RCC 7860 (cell line): Measurements from ENCODE around the gene ANAPC10.
A peak's percentile ranks its signal among the peaks of the same experiment; 100 is the strongest.
"Not testable (repeated sequence)": the region's sequence is repeated elsewhere in the genome, so short reads cannot be mapped to it uniquely, and the experiment has no call there.

Source experiments
- DNase-seq: peaks from one replicate; pipeline ENCODE4 v3.0.0-alpha.2; 2015; ENCODE audit warnings: low spot score
- FAIRE-seq: peaks from 2 replicates; lab custom pipeline; 2012; peaks lifted over from hg19 to GRCh38; lab: Jason Lieb, UNC

The ANAPC10 gene

DNA sequence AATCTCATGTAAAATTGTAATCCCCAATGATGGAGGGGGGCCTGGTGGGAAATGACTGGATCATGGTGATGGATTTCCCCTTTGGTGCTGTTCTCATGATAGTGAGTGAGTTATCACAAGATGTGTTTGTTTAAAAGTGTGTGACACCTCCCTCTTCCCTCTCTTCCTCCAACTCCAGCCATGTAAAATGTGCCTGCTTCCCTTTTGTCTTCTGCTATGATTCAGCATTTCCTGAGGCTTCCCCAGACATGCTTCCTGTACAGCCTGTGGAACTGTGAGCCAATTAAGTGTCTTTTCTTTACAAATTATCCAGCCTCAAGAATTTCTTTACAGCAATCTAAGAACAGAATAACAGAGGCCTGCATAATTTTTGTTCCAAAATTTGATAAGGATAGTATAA, 85.2 kb downstream of the ANAPC10 start:
- DNase-seq: peak; percentile 26
- no peak for FAIRE-seq

DNA sequence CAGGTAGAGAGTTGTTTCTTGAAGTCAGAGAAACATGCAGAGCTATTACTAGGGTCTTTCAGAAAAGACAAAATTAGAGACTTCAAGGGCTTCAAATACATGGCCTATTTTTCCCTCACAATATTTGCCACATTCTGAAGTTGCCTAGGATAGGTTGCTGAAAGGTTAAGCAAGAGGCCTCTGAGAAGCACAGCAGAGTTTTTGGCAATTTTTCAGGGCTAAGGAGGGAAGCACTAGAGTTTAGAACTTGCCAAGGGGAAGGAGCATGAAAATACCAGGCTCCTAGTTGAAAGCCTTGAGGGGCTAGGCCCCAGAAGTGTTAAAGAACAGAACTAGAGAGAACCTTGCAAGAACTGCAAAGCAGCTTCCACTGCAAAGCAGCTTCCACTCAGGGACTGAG, 86.4 kb downstream of the ANAPC10 start:
- FAIRE-seq (no peak), DNase-seq (no peak)

DNA sequence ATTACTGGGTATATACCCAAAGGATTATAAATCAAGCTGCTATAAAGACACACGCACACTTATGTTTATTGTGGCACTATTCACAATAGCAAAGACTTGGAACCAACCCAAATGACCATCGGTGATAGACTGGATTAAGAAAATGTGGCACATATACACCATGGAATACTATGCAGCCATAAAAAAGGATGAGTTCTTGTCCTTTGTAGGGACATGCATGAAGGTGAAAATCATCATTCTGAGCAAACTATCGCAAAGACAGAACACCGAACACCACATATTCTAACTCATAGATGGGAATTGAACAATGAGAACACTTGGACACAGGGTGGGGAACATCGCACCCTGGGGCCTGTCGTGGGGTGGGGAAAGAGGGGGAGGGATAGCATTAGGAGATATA, 87.7 kb downstream of the ANAPC10 start:
- FAIRE-seq, DNase-seq: not testable (repeated sequence)

DNA sequence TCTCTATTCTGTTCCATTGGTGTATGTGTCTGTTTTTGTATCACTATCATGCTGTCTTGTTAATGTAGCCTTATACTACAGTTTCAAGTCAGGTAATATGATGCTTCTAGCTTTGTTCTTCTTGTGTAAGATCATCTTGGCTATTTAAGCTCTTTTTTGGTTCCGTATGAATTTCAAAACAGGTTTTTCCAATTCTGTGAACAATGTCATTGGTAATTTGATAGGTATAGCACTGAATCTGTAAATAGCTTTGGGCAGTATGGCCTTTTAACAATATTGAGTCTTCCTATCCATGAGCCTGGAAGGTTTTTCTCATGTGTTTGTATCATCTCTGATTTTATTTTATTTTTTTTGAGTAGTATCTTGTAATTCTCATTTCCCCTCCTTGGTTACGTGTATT, 94.3 kb downstream of the ANAPC10 start:
- FAIRE-seq (no peak), DNase-seq (no peak)

DNA sequence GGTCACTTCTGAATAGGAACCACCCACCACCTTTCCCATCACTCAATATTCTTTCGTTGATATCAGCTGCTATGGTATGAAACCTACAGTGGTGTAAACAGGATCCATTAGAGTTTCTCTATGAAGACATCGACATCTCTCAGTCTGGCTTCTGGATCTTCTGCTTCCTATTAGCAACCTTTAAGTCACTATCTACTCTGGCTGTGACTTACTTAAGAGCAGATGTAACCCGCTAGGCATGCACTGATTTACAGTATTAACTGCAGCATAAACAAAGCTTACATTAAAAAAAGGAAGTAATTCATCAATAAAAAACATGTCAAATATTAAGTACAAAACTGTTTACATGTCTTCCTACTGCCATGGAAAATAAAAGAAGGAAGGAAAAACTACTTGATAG, 96.4 kb downstream of the ANAPC10 start:
- no peak for FAIRE-seq
- no peak for DNase-seq

DNA sequence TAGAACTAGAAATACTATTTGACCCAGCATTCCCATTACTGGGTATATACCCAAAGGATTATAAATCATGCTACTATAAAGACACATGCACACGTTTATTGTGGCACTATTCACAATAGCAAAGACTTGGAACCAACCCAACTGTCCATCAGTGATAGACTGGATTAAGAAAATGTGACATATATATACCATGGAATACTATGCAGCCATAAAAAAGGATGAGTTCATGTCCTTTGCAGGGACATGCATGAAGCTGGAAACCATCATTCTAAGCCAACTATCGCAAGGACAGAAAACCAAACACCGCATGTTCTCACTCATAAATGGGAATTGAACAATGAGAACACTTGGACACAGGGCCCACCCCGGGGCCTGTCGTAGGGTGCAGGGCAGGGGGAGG, 97.3 kb downstream of the ANAPC10 start:
- not testable (repeated sequence) for DNase-seq, FAIRE-seq

DNA sequence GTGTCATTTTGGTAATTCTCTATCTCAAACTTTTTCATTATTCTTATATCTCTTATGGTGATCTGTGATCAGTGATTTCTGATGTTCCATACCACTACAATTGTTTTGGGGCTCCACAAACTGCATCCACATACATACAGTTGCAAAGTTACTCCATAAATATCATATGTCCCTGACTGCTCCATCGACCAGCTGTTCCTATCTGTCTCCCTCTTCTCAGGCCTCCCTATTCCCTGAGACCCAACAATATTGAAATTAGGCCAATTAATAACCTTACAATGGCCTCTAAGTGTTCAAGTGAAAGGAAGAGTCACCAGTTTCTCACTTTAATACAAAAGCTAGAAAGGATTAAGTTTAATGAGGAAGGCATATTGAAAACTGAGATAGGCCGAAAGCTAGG, 108.7 kb downstream of the ANAPC10 start:
- DNase-seq (no peak), FAIRE-seq (no peak)

DNA sequence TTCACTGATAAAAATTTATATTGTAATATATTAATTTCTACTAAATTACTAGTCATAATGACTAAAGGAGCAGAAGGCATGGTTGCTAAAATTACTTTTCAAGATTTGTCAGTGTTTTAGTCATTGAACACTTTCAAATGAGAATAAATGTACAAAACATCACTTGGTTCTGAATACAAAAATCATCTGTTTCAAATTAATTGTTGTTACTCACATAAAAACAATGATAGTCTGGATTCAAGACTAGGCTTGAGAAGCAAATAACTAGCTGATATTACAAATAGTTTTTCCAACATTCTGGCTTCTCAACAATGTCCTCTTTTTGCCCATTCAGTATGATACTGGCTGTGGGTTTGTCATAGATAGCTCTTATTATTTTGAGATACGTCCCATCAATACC, 112.5 kb downstream of the ANAPC10 start:
- DNase-seq: no peak
- no peak for FAIRE-seq

DNA sequence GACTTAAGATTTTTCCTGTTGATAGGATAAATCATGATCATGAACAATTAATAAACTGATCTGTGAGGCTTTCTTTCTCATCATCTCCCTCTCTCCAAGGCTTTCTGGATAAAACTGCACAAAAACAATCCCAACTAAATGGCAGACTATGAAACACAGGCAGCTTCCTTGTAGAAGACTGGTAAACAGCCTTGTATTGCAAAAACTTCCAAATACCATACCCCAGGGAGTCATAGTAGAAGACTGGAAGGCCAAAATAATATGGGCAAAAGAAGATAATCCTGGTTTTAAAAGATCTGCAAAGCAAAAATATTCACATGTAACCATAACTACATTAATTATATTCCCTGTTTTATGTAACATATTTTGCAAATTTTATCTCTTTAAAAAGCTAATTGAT, 113.0 kb downstream of the ANAPC10 start:
- DNase-seq (no peak), FAIRE-seq (no peak)

DNA sequence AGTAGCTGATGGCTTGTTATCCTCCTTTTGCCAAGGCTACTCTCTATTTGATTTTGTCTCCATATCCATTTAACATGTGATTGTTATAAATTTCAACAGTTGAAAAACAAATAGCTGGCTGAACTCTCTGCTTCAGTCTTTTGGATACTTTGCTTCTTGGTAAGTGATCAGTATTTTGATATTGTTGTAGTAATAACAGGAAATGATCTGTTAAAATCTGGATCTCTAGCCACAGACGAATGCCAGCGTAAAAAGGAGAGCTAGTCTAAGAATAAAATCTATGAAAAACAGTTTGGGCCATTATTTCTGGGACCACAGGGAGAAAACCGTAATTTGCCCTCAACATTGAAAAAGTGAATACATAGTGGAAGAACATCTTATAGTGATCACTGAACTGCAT, 113.8 kb downstream of the ANAPC10 start:
- FAIRE-seq (no peak), DNase-seq (no peak)

DNA sequence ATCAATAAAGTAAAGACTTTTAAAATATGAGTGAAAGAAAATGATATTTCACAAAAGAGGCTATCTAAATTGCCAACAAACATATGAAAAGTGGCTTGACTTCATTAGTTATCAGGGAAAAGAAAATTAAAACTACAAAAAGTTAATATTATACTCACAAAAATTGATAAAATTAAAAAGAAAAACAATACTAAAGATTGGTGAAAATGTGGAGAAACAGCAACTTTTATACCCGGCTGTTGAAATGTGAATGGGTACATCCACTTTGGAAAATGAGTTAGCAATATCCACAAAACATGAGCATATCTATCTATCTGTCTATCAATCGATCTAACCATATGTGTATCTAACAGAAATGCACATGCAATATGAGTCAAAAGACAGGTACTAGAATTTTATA, 122.3 kb downstream of the ANAPC10 start:
- FAIRE-seq (no peak), DNase-seq (no peak)

DNA sequence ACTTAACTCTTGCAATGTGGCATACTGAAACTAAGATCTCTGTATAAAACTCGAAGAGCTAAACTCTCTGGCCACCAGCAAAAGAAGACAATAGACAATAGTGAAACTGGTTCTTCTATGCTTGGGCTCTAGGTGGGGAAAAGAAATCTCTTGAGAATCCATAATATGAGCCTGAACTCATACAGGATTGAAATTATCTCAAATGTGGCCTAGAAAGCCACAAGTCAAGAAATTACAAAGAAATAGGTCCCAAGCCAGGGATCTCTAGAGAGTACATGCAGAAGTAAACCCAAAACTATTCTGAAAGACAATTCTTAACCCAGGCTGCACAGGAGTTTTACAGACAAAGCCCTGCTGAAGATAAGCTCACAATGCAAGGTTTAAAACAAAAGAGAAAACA, 127.4 kb downstream of the ANAPC10 start:
- no peak for FAIRE-seq
- no peak for DNase-seq

DNA sequence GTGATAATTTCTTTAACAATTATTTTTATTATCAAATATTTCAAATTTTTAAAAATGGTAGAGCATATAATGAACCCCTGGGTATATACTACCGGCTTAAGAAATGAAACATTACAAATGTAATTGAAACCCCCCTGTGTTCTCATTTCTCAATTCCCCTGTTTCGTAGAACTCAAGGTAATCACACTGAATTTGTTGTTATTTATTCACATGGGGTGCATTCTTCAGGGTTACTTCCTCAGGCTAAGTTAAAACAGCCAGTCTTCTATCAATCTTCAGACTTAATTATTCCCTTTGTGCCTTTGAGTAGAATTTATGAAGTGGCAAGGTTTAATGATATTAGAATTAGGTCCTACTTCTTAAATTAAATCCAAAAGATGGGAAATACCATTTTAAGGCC, 128.2 kb downstream of the ANAPC10 start:
- DNase-seq: no peak
- FAIRE-seq: no peak

DNA sequence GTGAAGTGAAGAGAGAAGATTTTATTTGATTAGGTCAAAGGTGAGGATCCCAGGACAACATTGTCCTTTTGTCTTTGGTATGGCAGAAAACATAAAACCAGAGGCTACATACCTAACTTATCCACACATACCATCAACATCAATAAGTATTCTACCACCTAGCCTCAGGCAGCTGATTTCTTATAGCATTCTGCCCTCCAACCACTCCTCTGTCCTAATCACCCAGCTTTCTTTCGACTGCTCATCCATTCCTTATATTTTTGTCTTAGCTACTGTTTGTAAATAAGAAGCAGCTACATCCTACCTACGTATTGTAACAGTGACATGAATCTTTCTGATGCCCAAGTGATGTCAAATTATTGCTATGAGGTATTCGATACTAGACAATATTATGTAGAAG, 129.4 kb downstream of the ANAPC10 start:
- no peak for FAIRE-seq
- no peak for DNase-seq

DNA sequence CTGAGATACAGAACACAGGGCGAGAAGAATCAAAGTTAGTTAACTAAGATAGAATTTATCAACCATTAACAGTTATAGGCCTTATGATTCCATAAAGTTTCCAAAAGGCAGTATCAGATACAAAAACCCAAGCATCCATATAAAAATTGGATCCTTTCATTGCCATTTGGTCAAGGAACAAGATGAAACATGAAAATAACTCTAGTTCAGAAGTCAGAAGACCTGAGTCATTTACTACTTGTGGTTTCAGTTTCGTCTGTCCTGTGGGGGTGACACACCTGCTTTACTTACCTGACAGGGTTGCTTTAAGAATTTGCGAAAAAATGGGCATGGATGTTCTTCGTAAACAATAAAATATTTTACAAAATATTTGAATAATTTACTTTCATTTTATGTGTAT, 130.8 kb downstream of the ANAPC10 start:
- DNase-seq (no peak), FAIRE-seq (no peak)

DNA sequence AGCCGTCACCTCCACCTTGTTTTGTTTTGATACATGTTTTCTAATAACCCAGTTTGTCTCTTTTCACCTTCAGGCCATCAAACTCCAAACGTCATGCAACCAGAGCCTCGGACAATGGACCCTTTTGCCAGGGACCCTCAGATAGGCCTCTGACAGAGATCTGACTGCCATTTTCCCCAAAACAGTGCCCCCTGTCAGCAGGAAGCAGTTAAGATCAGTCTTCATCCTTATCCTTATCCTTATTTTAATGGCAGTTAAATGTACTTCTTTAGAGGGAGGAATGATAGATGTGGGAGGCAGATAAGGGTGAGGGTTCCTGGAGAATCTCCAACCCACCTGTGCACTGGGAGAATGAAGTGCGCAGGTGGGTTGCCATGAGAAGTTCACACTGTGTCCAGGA, 135.7 kb downstream of the ANAPC10 start:
- no peak for FAIRE-seq

DNA sequence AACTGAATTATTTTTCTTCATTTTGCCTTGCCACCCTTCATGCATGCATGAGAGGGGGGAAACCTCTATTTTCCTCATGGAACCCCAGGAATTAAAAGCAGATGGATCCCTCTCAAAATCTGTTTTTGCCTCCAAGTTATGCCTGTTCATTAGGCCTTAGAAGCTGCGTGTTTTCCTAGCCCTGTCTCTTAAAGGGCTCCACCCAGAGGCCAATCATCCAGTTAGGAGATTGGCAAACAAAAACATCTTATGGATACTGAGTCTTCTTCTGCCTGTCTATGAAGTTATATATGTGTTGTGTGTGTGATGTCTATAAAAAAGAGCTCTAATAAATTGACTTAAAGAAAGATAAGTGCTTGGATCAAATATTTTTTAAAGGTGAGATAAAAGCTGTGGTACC, 142.9 kb downstream of the ANAPC10 start:
- FAIRE-seq (no peak), DNase-seq (no peak)

More for the DNA sequence above, 135.7 kb downstream of the ANAPC10 start:
- DNase-seq: no peak

DNA sequence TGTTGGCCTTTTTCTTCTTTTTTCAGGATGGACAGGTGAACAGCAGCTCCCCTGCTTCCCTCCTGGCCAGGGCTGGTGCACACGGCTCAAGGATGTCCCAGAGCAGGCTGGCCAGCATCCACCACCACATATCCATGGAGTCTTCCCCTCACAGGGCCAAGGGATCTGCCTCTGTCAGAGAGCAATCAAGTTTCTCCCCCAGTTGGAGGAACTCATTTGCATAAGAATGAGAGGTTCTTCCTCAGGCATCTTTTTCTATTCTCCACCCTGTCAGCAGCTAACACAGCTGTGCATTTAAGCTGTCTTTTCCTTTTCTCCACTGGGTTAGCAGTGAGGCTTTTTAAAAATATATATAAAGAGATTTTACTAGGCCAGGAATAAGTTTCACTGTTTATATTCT, 143.8 kb downstream of the ANAPC10 start:
- no peak for FAIRE-seq

DNA sequence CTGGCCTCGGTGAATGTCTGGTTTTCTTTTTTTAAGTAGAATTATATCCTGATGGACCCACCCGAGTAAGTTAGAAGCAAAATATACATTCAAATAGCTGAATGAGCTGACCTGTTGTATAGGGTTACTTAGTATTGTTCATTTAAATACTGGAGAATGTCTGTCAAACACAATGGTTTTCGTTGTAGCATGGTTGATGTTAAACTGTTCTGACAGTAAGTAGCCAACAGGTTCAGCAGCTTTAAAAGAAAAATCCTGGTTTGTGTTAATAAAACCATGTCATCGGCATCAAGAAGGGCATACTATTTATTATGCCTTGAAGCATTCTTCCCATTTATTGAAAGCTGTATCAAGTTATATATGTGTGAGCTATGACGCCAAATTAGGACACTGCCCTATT, 149.6 kb downstream of the ANAPC10 start:
- DNase-seq (no peak), FAIRE-seq (no peak)

More for the DNA sequence above, 143.8 kb downstream of the ANAPC10 start:
- no peak for DNase-seq

DNA sequence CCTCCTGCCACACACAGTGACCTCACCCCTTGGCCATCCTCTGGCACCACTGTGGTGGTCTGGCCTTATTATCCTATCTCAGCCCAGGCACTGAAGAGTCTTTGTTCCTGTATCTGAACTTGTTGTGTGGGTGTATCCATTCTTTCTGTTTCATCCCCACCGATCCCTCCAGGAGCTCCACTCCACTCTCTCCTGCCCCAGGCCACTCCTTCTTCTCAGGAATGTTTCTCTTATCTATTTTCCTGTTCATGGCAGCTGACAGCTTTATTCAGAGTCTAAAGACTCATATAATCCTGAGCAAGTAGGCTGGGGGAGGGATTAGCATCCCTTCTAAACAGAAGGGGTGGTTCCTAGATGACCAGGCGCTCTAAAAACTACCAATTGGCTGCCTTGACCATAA, 150.0 kb downstream of the ANAPC10 start:
- DNase-seq: no peak

More for the DNA sequence above, 150.0 kb downstream of the ANAPC10 start:
- FAIRE-seq: no peak
